ENCODE measurements around the gene HSD17B12.

GRCh38 chr11:43639224-43639623, 41.3 kb upstream of the HSD17B12 start:
- no peak for TF ChIP-seq CTCF (IDR thresholded peaks at IDR 0.05)
- no peak for TF ChIP-seq POLR2AphosphoS5 (IDR thresholded peaks at IDR 0.05)
- no peak for TF ChIP-seq POLR2A (IDR thresholded peaks at IDR 0.05)
